IPS-NIHi11 (cell line): Measurements from ENCODE around the gene HPS4.
A peak's percentile ranks its signal among the peaks of the same experiment; 100 is the strongest.

Experiments
- DNase-seq: peaks from one replicate; pipeline ENCODE4 v3.0.0; 2012; ENCODE audit warnings: mixed read lengths, low spot score

Gene HPS4

GRCh38 chr22:26463688-26464087, 19.9 kb downstream of the HPS4 start:
- DNase-seq = no peak

GRCh38 chr22:26463101-26463661, 20.4 kb downstream of the HPS4 start:
- no peak for DNase-seq

- DNase-seq = no peak
Observed at GRCh38 chr22:26462641-26463040, 20.9 kb downstream of the HPS4 start.

GRCh38 chr22:26462051-26462450, 21.5 kb downstream of the HPS4 start:
- no peak for DNase-seq

- DNase-seq = peak; percentile 84
Observed at GRCh38 chr22:26461188-26461810, 22.3 kb downstream of the HPS4 start.

- no peak for DNase-seq
Observed at GRCh38 chr22:26460202-26460601, 23.4 kb downstream of the HPS4 start.

GRCh38 chr22:26457661-26458272, 25.8 kb downstream of the HPS4 start:
- no peak for DNase-seq

- no peak for DNase-seq
Observed at GRCh38 chr22:26453812-26454500, 29.6 kb downstream of the HPS4 start.

- DNase-seq = no peak
Observed at GRCh38 chr22:26453216-26453615, 30.4 kb downstream of the HPS4 start.

- DNase-seq = peak; percentile 47
Observed at GRCh38 chr22:26452236-26453016, 31.2 kb downstream of the HPS4 start.

- no peak for DNase-seq
Observed at GRCh38 chr22:26450453-26451185, 33.0 kb downstream of the HPS4 start.

GRCh38 chr22:26448941-26449340, 34.6 kb downstream of the HPS4 start:
- DNase-seq = no peak

GRCh38 chr22:26448334-26448733, 35.2 kb downstream of the HPS4 start:
- DNase-seq = no peak

GRCh38 chr22:26447584-26448329, 35.8 kb downstream of the HPS4 start:
- no peak for DNase-seq

GRCh38 chr22:26446808-26447515, 36.6 kb downstream of the HPS4 start:
- no peak for DNase-seq

- no peak for DNase-seq
Observed at GRCh38 chr22:26445577-26446275, 37.9 kb downstream of the HPS4 start.

- DNase-seq = no peak
Observed at GRCh38 chr22:26444777-26445176, 38.8 kb downstream of the HPS4 start.

- no peak for DNase-seq
Observed at GRCh38 chr22:26443901-26444690, 39.5 kb downstream of the HPS4 start.
